NCI-H2196 (cell line): ENCODE results near the gene TNNT2.

ENCODE experiments used
- DNase-seq: peaks from one replicate; lab custom pipeline; 2025; ENCODE audit not compliant: unreplicated experiment; lab: John Stamatoyannopoulos, UW

TNNT2 gene

GRCh38 chr1:201335901-201336300, 41.6 kb downstream of the TNNT2 start:
- no peak for DNase-seq

- DNase-seq, result no peak
These were observed 42.2 kb downstream of the TNNT2 start for GRCh38 chr1:201335174-201335870.

- no peak for DNase-seq
These were observed 42.9 kb downstream of the TNNT2 start for GRCh38 chr1:201334325-201335173.

GRCh38 chr1:201332616-201333335, 44.7 kb downstream of the TNNT2 start:
- no peak for DNase-seq

GRCh38 chr1:201332021-201332420, 45.5 kb downstream of the TNNT2 start:
- DNase-seq, result no peak

GRCh38 chr1:201331166-201331565, 46.3 kb downstream of the TNNT2 start:
- no peak for DNase-seq

GRCh38 chr1:201330541-201330940, 46.9 kb downstream of the TNNT2 start:
- no peak for DNase-seq

- no peak for DNase-seq
These were observed 47.7 kb downstream of the TNNT2 start for GRCh38 chr1:201329801-201330200.

- no peak for DNase-seq
These were observed 48.2 kb downstream of the TNNT2 start for GRCh38 chr1:201329286-201329685.

GRCh38 chr1:201328576-201328975, 48.9 kb downstream of the TNNT2 start:
- no peak for DNase-seq

GRCh38 chr1:201327687-201328240, 49.7 kb downstream of the TNNT2 start:
- no peak for DNase-seq

- DNase-seq, result no peak
These were observed 50.8 kb downstream of the TNNT2 start for GRCh38 chr1:201326710-201327109.

GRCh38 chr1:201325678-201326060, 51.8 kb downstream of the TNNT2 start:
- no peak for DNase-seq

- DNase-seq, result no peak
These were observed 52.4 kb downstream of the TNNT2 start for GRCh38 chr1:201324821-201325677.

GRCh38 chr1:201324306-201324705, 53.2 kb downstream of the TNNT2 start:
- DNase-seq, result no peak

- no peak for DNase-seq
These were observed 54.6 kb downstream of the TNNT2 start for GRCh38 chr1:201322653-201323510.

- no peak for DNase-seq
These were observed 55.6 kb downstream of the TNNT2 start for GRCh38 chr1:201321826-201322390.

GRCh38 chr1:201320168-201320788, 57.2 kb downstream of the TNNT2 start:
- DNase-seq, result no peak

- no peak for DNase-seq
These were observed 57.8 kb downstream of the TNNT2 start for GRCh38 chr1:201319631-201320030.
